IMR-90 (cell line): ENCODE measurements around the gene FBXO22. TPM values are rescaled to one million over a fixed set of nuclear protein-coding genes. Genes with fewer than 3 reads are reported as not detected.

Experiments used
- ATAC-seq: fragments of 200-7000 bp; cut with Tn5 transposase; 2 replicates; pipeline ENCODE4 v1.9.1; 2020; ENCODE audit warnings: low read depth, mild to moderate bottlenecking, moderate library complexity
- BruUV-seq: library from RNA; stranded (reverse); fragments of 400-500 nt; replicated peaks from 2 replicates; lab custom pipeline; 2021; lab: Mats Ljungman, UMichigan
- CTCF ChIA-PET: fragments of 300-600 bp; formaldehyde crosslinking; extraction: SDS; loops from one replicate; lab custom pipeline; 2021; ENCODE audit warnings: antibody characterized with exemption; lab: Yijun Ruan, JAX
- POLR2A ChIA-PET: fragments of 300-600 bp; sonication (Branson Sonifier 250); formaldehyde crosslinking; loops from one replicate; lab custom pipeline; 2022; ENCODE audit warnings: antibody characterized with exemption; ENCODE audit not compliant: unreplicated experiment; lab: Charles Lee
- DNase-seq: peaks from one replicate; pipeline ENCODE4 v3.0.0; 2013
- H2AFZ ChIP-seq: replicated peaks from 2 replicates; pipeline ENCODE3; 2013; ENCODE audit warnings: low read length, mild to moderate bottlenecking; ENCODE audit not compliant: poor library complexity
- H2AK5ac ChIP-seq: 2 replicates; pipeline ENCODE4 v1.6.1; 2013; ENCODE audit warnings: low read depth, low read length, inconsistent platforms
- H2AK9ac ChIP-seq: replicated peaks from 2 replicates; pipeline ENCODE3; 2013; ENCODE audit warnings: mild to moderate bottlenecking, low read depth, low read length, moderate library complexity; ENCODE audit not compliant: poor library complexity
- H2BK120ac ChIP-seq: 2 replicates; pipeline ENCODE4 v1.6.1; 2013; ENCODE audit warnings: low read depth, low read length, inconsistent platforms
- H2BK15ac ChIP-seq: 3 replicates; pipeline ENCODE4 v1.6.1; 2013; ENCODE audit warnings: low read depth, low read length, inconsistent platforms
- H2BK20ac ChIP-seq: 2 replicates; pipeline ENCODE4 v1.6.1; 2013; ENCODE audit warnings: low read depth, mild to moderate bottlenecking, inconsistent platforms, low read length, moderate library complexity
- H2BK5ac ChIP-seq: 2 replicates; pipeline ENCODE4 v1.6.1; 2013; ENCODE audit warnings: mild to moderate bottlenecking, low read depth, low read length, inconsistent platforms; ENCODE audit not compliant: poor library complexity, severe bottlenecking
- H3K14ac ChIP-seq: replicated peaks from 2 replicates; pipeline ENCODE4 v1.6.1; 2013; ENCODE audit warnings: low read depth, low read length, inconsistent platforms
- H3K18ac ChIP-seq: 2 replicates; pipeline ENCODE4 v1.6.1; 2013; ENCODE audit warnings: low read depth, low read length, control low read depth
- H3K23ac ChIP-seq: 2 replicates; pipeline ENCODE4 v1.6.1; 2013; ENCODE audit warnings: low read depth, low read length, inconsistent platforms
- H3K27ac ChIP-seq: 2 replicates; pipeline ENCODE4 v1.5.1; 2013; ENCODE audit warnings: mild to moderate bottlenecking, control low read depth, low read length; ENCODE audit not compliant: insufficient read depth
- H3K27me3 ChIP-seq: 2 replicates; pipeline ENCODE4 v1.6.1; 2013; ENCODE audit warnings: low read length; ENCODE audit not compliant: control insufficient read depth, insufficient read depth
- H3K36me3 ChIP-seq: 2 replicates; pipeline ENCODE4 v1.6.1; 2013; ENCODE audit warnings: low read length, mixed read lengths; ENCODE audit not compliant: control insufficient read depth, insufficient read depth
- H3K4ac ChIP-seq: 2 replicates; pipeline ENCODE4 v1.6.1; 2013; ENCODE audit warnings: low read depth, low read length, inconsistent platforms
- H3K4me1 ChIP-seq: 2 replicates; pipeline ENCODE4 v1.6.1; 2013; ENCODE audit warnings: low read length, mixed read lengths; ENCODE audit not compliant: control insufficient read depth, insufficient read depth
- H3K4me2 ChIP-seq: 2 replicates; pipeline ENCODE4 v1.6.1; 2013; ENCODE audit warnings: low read depth, mild to moderate bottlenecking, control low read depth, low read length, moderate library complexity
- H3K4me3 ChIP-seq: 2 replicates; pipeline ENCODE4 v1.5.1; 2013; ENCODE audit warnings: low read depth, mild to moderate bottlenecking, control low read depth, low read length, moderate library complexity; ENCODE audit not compliant: insufficient read depth
- H3K56ac ChIP-seq: 2 replicates; pipeline ENCODE4 v1.6.1; 2013; ENCODE audit warnings: low read length, inconsistent platforms; ENCODE audit not compliant: insufficient read depth; ENCODE audit errors: extremely low read depth
- H3K79me1 ChIP-seq, 2 experiments: 2 replicates each; pipeline ENCODE4 v1.6.1; 2013; ENCODE audit warnings: low read length in 2 of 2, inconsistent platforms in 1 of 2, low read depth in 1 of 2
- H3K9ac ChIP-seq: 2 replicates; pipeline ENCODE4 v1.6.1; 2013; ENCODE audit warnings: low read depth, low read length, control low read depth
- H3K9me1 ChIP-seq: 2 replicates; pipeline ENCODE4 v1.6.1; 2013; ENCODE audit warnings: low read length, inconsistent platforms; ENCODE audit not compliant: insufficient read depth
- H3K9me3 ChIP-seq: 2 replicates; pipeline ENCODE4 v1.6.1; 2013; ENCODE audit warnings: low read length; ENCODE audit not compliant: control insufficient read depth, insufficient read depth
- H4K20me1 ChIP-seq: 2 replicates; pipeline ENCODE4 v1.6.1; 2013; ENCODE audit warnings: low read length, inconsistent platforms; ENCODE audit not compliant: insufficient read depth
- H4K5ac ChIP-seq: 2 replicates; pipeline ENCODE4 v1.6.1; 2013; ENCODE audit warnings: mild to moderate bottlenecking, low read depth, low read length, control low read depth
- H4K8ac ChIP-seq, 2 experiments: 2 replicates each; pipeline ENCODE4 v1.6.1; 2013; ENCODE audit warnings: low read depth in 2 of 2, low read length in 2 of 2, control low read depth in 1 of 2, inconsistent platforms in 1 of 2
- H4K91ac ChIP-seq: 2 replicates; pipeline ENCODE4 v1.6.1; 2013; ENCODE audit warnings: low read depth, low read length, inconsistent platforms; ENCODE audit not compliant: insufficient read depth
- CEBPB ChIP-seq: IDR thresholded peaks from 2 replicates; pipeline ENCODE4 v1.6.1; 2012; ENCODE audit warnings: low read depth, low read length, improper control_type of control experiment
- CTCF ChIP-seq: conservative IDR thresholded peaks from 2 replicates; pipeline ENCODE4 v1.5.1; 2012; ENCODE audit warnings: mild to moderate bottlenecking, low read depth, low read length, improper control_type of control experiment
- FOS ChIP-seq: fragments of 150-350 bp; IDR thresholded peaks from 2 replicates; pipeline ENCODE4 v1.6.1; 2016; ENCODE audit warnings: low read depth, low read length
- WGBS, 2 experiments: methylation state at CpG; one replicate each; pipeline versions ENCODE4 v1.1.5 to v1.1.7; 2013; ENCODE audit warnings: missing lambda C conversion rate in 2 of 2; ENCODE audit not compliant: insufficient read length in 1 of 2; ENCODE audit errors: extremely low coverage in 2 of 2; 5-methylcytosine and 5-hydroxymethylcytosine counted together
- dilution Hi-C: fragments of 300-500 bp; cut with HindIII; formaldehyde crosslinking; loops from one replicate; pipeline ENCODE4 v1.14.3; 2018; ENCODE audit warnings: low sequenced_read_pairs; ENCODE audit not compliant: unreplicated experiment
- in situ Hi-C: fragments of 300-500 bp; cut with MboI; formaldehyde crosslinking; loops from 3 replicates; pipeline ENCODE4 v1.14.3; 2019; ENCODE audit warnings: low sequenced_read_pairs, inconsistent platforms, mixed read lengths
- intact Hi-C: fragments of 100-400 bp; cut with micrococcal nuclease; formaldehyde crosslinking; loops from 2 replicates; pipeline ENCODE4 v1.10.0; 2022
- polyA plus RNA-seq, 3 experiments: library from polyadenylated mRNA; depleted of rRNA; stranded (reverse); fragments of >200 nt; gene quantifications; 2 replicates each; pipeline ENCODE4 v1.2.3, GENCODE V29; 2012; ENCODE audit warnings: low replicate concordance in 1 of 3
- total RNA-seq: library from RNA; depleted of rRNA; stranded (reverse); fragments of >200 nt; gene quantifications from 2 replicates; pipeline ENCODE4 v1.2.3, GENCODE V29; 2012

The FBXO22 gene
- total and polyA plus RNA-seq, 2 of the 4 experiments (the other 2 are of a cell fraction): 22.4 to 45.2 TPM

GRCh38 chr15:75868019-75868418, 35.7 kb upstream of the FBXO22 start:
- Histone ChIP-seq H4K8ac (no peak overlapping the region), H4K91ac (no peak overlapping the region), H3K56ac (no peak overlapping the region), H3K14ac (no peak overlapping the region), H3K9me3 (no peaks in the 10 kb centered on the region), H3K4me3 (no peak overlapping the region), H2BK20ac (no peak overlapping the region), H2BK120ac (no peak overlapping the region), H3K23ac (no peak overlapping the region), H4K20me1 (peaks cover 10% of the 10 kb centered on the region; the same call in 1 of the 2 replicates), H3K4me1 (peaks cover 8% of the 10 kb centered on the region), H3K18ac (no peak overlapping the region), H3K27ac (no peak overlapping the region), H2AK5ac (no peak overlapping the region), H3K4ac (no peak overlapping the region), H3K4me2 (peak overlapping the region; percentile 61; the same call in 1 of the 2 replicates), H2BK15ac (no peak overlapping the region), H2AFZ (no peak overlapping the region), H3K79me1 (peaks cover 25 to 55% of the 10 kb centered on the region in 2 experiments), H3K27me3 (no peaks in the 10 kb centered on the region), H3K36me3 (peaks cover 8% of the 10 kb centered on the region), H4K5ac (no peak overlapping the region), H2AK9ac (no peak overlapping the region), H2BK5ac (no peak overlapping the region), H3K9ac (no peak overlapping the region), H3K9me1 (peaks cover 6% of the 10 kb centered on the region; the same call in 1 of the 2 replicates)
- BruUV-seq: no TSS peak
- no peak for TF ChIP-seq FOS
- no peak for TF ChIP-seq CTCF
- TF ChIP-seq CEBPB: no peak
- ChIA-PET POLR2A (no interaction called here), CTCF (no interaction called here)
- ATAC-seq (peak; percentile 82; the same call in 1 of the 2 replicates), DNase-seq (peak; percentile 30)
- intact Hi-C loops (no loop called here), dilution Hi-C loops (no loop called here), in situ Hi-C loops (no loop called here)
- no CpG with 5 or more reads among the region's 3 CpGs for WGBS, 2 experiments
